Right ventricle myocardium inferior (tissue), 1 donor: ENCODE measurements around the gene TMEM209. TPM values are rescaled to one million over a fixed set of nuclear protein-coding genes. Genes with fewer than 3 reads are reported as not detected.
"Not testable (repeated sequence)": the region's sequence is repeated elsewhere in the genome, so short reads cannot be mapped to it uniquely, and the experiment has no call there.

Experiments
- ATAC-seq: fragments of 200-7000 bp; cut with Tn5 transposase; one replicate; pipeline ENCODE4 v1.9.1; 2020; ENCODE audit warnings: mild to moderate bottlenecking, moderate library complexity
- DNase-seq: peaks from one replicate; pipeline ENCODE4 v3.0.0; 2021; ENCODE audit errors: missing footprints
- intact Hi-C: fragments of 100-400 bp; cut with DNase I; formaldehyde crosslinking; loops from one replicate; pipeline ENCODE4 v1.11.0; 2022
- total RNA-seq: library from RNA; stranded (reverse); fragmentation: NEBNext Ultra II Directional; extraction: Animal tissue kit (Norgen Biotek cat#: 25700); gene quantifications from one replicate; pipeline ENCODE4 v1.2.1, GENCODE V29; 2021
- donor health status: DM: no; HTN: yes; CAD: no; lungs with severe emphysema.

TMEM209 gene
- total RNA-seq, 1 donor from 2014 or later: 8.6 TPM

DNA sequence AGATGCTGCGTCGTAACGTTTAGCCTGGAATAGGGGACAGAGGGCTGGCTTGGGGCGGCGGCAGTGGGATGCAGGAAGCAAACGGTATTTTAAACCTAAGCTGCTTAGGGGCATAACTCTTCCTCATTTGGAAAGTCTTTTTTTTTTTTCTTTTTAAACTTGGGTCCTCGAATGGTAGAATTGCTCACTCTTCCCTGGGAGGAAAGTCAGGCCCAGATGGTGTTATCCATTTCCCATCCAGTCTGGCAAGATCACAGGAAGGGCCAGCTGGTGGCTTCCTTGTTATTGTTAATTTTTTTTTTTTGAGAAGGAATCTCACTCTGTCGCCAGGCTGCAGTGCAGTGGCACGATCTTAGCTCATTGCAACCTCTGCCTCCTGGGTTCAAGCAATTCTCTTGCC lies 56.6 kb downstream of the TMEM209 start:
- DNase-seq: no peak
- intact Hi-C loops: no loop called here
- ATAC-seq: no peak

DNA sequence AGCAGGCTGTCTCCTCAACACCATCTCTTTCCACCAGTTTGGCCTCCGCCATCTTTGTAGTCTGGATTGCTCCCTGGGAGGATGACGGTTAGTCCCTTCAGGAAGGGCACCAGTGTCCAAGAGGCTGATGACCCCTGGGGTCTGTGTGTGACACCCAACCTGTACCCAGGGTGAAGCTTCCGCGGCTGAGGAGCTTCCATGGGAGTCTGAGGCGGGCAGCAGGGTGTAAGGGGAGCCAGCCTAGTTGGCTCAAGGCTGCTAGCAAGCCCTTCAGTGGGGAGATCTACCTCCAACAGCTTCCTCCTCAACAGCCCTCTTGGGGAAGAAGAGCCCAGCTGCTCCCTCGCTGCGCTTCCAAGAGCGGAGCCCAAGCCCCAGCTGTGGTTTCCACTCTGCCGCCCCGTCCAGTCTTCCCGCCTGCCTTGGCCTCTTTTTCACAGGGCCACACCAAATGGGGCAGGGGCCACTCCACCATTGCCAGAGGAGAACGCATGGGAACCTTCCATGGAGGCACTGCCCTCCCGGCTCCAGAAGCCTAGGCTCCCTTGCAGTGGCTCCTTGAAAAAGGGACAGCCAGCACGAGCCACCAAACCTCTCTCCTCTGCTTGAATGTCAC lies 57.4 kb downstream of the TMEM209 start:
- DNase-seq (no peak), ATAC-seq (no peak)
- intact Hi-C loops: no loop called here

DNA sequence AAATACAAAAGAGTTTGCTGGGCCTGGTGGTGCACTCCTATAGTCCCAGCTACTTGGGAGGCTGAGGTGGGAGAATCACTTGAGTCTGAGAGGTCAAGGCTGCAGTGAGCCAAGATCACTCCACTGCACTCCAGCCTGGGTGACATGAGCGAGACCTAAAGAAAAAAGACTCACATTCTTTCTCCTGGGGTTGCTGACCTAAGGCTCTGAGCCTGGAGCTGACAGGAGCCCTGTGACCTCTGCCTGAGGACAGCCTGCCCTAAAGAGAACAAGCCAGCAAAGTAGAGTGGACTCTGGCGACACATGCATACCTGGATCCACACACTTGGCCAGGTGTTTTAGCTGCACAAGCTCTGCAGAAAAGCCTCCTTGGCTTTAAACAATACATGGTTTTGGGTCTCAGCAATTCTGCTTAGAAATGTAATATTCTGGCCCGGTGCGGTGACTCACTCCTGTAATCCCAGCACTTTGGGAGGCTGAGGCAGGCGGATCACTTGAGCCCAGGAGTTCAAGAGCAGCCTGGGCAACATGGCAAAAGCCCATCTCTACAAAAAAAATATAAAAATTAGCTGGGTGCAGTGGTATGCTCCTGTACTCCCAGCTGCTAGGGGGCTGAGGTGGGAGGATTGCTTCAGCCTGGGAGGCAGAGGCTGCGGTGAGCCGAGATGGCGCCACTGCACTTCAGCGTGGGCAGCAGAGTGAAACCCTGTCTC lies 58.4 kb downstream of the TMEM209 start:
- intact Hi-C loops: no loop called here
- ATAC-seq (no peak), DNase-seq (no peak)

DNA sequence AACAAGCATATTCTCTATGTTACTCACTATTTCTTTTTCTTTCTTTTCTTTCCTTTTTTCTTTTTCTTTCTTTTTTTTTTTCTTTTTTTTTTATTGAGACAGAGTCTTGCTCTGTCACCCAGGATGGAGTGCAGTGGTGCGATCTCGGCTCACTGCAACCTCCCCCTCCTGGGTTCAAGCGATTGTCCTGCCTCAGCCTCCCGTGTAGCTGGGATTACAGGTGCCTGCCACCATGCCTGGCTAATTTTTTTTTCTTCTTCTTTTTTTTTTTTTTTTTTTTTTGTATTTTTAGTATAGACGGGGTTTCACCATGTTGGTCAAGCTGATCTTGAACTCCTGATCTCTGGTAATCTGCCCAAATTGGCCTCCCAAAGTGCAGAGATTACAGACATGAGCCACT lies 59.1 kb downstream of the TMEM209 start:
- DNase-seq, intact Hi-C loops, ATAC-seq: not testable (repeated sequence)

DNA sequence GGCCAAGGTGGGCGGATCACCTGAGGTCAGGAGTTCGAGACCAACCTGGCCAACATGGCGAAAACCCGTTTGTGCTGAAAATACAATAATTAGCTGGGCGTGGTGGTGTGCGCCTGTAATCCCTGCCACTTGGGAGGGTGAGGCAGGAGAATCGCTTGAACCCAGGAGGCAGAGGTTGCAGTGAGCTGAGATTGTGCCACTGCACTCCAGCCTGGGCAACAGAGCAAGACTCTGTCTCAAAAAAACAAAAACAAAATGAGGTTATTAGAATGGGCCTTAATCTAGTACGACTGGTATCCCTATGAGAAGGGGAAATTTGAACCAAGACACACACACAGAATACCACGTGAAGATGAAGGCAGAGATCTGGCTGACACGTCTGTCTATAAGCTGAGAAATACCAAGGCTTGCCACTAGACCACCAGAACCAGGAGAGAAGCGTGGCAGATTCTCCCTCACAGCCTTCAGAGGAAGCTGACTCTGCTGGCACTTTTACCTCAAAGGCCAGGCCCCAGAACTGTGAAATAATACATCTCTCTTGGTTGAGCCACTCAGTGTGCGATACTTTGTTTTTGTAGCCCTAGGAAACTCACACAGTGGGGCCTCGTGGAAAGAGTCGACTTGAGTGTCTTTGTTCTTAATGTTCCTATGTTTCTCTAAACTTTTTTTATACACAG lies 59.6 kb downstream of the TMEM209 start:
- DNase-seq (no peak), ATAC-seq (no peak)
- intact Hi-C loops: no loop called here

DNA sequence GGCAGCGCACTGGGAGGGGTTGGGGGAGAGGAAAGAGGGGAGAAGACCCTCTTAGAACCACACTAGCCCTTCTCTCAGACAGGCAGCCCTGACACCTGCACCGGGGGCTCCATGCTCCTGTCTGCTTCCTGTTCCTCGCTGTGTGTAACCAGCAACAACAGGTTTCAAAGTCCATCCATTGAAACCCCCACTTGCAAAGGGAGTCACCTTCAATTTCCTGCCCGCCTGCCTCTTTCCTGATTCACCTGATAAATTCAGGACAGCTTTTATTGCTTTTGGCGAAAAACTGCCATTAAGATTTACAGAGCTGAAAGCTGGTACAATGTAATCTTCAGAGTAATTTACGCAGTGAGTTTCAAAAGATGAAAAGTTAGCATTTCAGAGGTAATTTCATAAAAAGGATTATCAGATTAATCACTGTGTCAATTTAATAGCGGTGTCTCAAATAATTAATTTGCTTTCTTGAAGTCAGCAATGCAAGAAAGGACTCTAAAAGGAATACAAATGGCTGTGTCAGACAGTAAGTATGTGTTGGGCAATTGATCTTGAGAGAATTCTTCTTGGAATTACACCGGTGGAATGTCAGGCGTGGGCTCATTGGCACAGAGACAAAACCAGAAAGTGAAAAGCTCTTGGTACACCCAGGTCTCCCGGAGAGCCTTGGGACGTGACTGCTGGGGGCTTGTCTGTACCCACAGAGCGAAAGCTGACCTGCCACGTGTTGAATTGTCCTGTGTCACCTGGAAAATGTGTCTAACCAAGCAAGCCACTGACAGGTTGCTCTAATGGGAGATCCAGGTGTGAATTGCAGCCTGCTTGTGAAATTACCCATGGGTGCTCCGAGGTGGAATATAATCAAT lies 60.7 kb downstream of the TMEM209 start:
- no peak for DNase-seq
- ATAC-seq: no peak
- intact Hi-C loops: no loop called here

DNA sequence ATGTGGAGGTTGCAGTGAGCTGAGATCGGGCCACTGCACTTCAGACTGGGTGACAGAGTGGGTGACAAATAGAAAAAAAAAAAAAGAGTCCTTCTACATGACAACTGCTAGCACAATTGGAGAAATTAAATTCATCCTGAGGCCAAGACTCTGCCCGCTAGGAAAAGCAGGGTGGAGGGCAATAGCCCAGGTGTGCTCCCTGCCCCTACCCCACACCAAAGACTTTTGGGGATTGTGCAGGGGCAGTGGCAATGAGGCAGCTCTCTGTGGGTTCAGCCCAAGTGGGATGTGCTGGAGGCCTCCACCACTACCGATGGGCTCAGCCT lies 61.3 kb downstream of the TMEM209 start:
- no peak for DNase-seq
- intact Hi-C loops: no loop called here
- ATAC-seq: no peak

DNA sequence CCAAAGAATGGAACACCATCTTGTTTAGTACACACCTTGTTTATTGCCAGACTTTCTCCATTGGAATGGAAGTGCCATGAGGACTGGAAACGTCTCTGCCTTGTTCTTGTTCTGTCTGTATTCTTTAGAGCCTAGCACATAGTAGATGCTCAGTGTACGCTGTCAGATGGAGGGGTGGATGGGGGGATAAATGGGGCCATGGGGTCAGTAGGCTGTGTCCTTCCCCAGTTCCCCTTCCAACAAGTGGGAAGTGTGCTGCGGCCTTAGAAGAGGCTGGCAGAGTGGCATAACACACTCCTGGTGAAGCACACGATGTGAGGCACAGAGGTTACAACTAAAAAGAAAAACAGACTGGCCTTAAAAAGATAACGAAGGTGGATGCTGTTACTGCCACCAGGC lies 61.9 kb downstream of the TMEM209 start:
- no peak for ATAC-seq
- no peak for DNase-seq
- intact Hi-C loops: no loop called here

DNA sequence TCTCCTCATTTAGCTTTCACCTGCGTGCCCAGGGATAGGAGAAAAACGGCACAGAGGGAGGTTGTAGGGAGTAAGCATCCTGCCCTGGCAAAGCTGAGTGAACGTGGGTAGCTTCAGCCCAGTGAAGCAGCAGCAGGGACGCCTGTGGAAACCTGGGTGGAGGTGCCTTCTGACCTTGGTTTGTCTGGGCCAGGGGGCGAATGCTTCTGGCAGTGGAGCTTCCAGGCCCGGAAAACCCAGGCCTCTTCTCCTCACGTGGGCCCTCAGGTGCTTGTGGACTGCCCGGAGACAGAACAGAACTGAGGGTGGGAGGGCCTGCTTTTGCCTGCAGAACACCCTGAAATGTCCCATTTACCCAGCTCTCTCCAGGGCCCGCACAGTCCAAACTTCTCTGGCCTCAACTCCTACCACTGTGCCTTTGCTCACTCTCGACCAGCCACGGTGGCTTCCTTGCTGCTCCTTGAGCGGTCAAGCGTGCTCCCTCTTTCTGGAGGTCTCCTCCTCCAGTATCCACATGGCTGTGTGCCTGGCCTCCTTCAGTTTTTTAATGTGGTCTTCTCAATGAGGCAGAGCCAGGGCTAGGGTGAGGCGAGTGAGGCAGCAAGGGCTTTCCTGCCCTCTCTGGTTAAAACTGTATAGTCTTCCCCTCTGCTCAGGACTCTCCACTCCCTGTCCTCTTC lies 62.4 kb downstream of the TMEM209 start:
- intact Hi-C loops: no loop called here
- DNase-seq: no peak
- ATAC-seq: no peak

DNA sequence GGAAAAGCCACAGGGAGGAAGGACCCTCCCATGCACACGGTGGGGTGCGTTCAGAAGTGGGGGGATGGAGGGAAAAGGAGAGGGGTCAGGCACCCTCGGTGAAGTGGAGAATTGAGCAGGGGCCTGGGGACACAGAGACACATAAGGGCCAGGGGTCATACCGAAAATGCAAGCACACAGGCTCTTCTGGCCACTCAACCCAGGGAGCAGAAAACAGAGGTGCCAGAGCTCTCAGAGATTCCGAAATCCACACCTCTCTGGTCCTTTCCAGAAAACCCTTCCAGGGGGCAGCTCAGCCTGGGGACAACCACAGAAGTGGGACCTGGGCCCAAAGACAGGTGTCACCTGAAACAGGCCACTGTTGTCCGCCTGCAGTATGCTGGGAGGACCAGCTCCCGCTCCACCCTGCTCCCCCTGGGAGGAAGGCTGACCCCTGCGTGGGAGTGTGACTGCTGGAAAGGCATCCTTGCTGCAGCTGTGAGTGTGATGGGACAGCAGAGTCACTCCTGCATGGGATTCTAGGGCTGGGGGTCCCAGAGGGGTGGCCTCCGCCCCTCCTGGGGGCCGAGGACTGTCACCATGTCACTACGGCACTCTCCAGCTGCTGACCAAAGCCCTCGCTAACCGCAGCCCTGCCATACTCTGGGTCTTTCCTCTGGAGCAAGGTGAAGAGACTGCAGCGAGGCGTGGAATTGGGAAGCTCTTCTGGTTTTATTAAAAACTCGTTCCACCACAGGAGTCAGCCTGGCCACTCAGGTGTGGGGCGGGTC lies 63.1 kb downstream of the TMEM209 start:
- DNase-seq (no peak), ATAC-seq (peak; percentile 16)
- intact Hi-C loops: no loop called here

DNA sequence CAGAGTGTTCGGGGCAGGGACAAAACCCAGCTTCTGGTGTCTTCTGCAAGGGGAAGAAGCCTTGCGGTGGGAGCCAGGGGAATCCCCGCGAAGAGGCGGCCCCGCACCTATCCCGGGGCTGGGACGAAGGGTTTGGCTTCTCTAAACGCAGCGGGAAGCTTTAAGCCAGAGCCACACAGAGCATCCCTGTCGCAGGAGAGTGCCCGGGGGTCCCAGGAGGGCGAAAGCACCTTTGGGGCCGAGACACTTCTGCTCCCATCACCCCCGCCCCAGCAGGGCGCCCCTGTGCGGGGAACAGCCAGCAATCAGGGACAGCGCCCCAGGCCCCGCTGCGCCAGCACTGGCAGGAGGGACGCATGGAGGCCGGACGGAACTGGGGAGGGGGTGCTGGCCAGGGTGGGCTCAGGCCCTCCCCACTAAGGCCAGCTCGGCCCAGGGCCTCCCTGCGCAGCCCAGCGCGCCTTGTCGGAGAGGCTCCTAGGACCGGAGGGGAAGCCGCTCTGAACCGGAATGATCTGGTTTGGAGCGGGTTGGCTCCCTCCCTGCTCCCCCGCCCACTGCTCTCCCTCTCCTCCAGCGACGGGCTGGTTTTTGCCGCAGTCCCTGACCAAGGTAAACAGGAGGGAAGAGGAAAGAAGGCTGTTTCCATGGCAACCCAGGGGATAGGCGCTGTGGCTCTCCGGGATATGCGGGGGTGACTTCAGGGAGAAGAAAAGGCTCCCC lies 63.9 kb downstream of the TMEM209 start:
- ATAC-seq: peak; percentile 83
- peak; percentile 72 for DNase-seq
- intact Hi-C loops: no loop called here

DNA sequence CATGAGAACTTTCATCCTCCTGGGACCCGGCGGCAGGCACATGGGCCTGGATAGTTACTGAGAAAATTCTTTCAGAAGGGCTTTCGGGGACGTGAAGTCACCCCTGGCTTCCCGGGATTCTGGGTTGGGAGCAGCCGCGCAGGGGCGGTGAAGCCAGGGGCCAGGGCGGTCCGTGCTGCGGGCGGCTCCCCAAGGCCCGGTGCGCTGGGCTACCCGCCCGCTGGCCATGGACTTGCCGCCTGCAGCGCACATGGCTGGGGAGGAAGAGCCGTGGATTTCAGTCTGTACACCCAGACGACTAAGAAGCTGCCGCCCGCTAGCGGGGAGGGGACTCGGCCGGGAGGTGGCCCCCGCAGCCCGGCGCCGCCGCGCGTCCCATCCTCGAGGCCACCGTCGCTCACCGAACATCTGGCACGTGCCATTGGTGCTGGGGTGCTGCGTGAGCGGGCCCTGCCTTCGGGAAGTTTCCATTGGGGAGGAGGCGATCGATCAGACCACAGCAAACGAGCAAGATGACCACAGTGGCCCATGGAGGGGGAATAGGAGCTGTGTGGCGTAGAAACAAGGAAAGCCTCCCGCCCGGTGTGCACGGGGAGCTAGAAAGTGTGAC lies 64.5 kb downstream of the TMEM209 start:
- peak; percentile 36 for ATAC-seq
- intact Hi-C loops: no loop called here
- no peak for DNase-seq

DNA sequence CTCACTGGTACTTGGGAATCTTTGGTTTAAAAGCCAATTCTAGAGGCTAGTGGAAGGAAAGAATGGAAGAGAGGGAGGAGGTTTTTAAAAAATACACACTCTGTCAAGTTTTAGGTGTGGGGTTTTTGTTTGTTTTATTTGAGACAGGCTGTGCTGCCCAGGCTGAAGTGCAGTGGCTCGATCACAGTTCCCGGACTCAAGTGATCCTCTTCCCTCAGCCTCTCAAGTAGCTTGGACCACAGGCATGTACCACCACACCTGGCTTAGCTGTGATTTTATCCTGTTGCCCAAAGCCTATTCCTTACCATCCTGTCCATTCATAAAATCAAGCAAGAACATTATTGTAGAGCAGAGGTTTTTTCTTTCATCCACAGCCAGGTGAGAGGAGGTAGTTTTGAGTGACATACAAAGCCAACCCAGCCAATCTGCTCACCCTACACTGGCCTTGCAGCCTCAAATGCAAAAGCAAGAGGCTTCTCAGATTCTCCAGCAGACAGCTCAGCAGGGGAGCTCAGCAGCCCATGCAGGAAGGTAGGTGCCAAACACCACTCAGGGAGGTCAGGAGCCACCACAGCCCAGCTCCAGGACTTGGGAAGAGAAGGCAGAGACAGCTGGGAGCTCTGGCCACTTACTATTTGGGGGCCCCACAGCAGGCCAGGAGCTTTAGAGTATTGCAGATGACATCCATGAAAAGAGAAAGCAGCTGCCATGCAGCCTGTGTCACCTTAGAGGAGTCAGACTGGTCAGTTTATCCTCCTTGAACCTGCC lies 65.8 kb downstream of the TMEM209 start:
- ATAC-seq (no peak), DNase-seq (no peak)
- intact Hi-C loops: no loop called here

DNA sequence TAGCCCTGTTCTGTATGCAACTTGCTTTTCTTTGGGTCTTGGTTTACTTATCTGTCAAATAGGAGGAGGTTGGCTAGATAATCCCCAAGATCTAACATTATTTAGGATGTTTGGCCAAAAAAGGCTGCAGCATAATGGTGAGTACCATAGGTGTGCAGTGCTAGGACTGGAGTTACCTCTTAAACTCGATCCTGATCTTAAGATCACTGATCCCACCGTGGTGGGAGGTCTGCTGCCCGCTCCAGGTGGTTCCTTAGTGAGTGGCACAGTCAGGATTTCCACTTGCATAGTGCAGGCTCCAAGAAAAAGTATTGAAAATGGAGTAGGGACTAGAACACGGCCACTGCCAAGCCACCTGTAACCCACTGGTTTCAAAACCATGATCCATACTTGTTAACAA lies 68.0 kb downstream of the TMEM209 start:
- DNase-seq (no peak), ATAC-seq (no peak)
- intact Hi-C loops: no loop called here

DNA sequence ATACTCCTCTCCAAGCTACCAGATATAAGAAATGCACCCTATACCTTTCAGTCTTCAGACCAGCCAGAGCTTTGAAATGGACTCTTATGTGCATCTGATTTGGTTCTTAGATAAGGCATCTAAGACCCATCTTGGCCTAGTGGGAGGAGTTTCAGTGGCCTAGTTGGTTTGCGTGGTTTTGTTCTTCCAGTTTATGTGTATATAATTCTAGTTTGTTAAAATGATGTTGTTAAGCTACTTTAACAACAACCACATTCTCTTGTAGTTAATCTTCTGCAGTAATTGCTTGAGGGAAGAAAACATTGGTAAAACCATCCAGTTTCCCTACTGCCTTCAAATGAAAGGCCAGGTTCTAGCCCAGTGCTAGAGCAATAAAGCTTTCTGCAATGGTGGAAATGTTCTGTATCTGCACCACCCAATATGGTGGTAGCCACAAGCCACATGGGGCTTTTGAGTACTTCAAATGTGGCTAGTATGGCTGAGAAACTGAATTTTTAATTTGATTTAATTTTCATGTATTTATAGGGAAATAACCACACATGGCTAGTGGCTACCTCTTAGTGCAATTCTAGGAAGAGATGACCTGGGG lies 68.5 kb downstream of the TMEM209 start:
- intact Hi-C loops: no loop called here
- no peak for ATAC-seq
- no peak for DNase-seq
